HG03095 (cell line): ENCODE data around the gene GPR82.
"Not testable (repeated sequence)": the region's sequence is repeated elsewhere in the genome, so short reads cannot be mapped to it uniquely, and the experiment has no call there.

Experiments
- ATAC-seq: cut with Tn5 transposase; IDR thresholded peaks from one replicate; pipeline ENCODE4 v1.9.1; 2021; ENCODE audit warnings: moderate library complexity; ENCODE audit not compliant: unreplicated experiment

Gene GPR82

GRCh38 chrX:41723826-41724225, at the start of gene GPR82:
Gene GPR82, plus strand, starts transcription at chrX:41724181. Its CDS starts 2,846 bp downstream, at chrX:41727027.
- no peak for ATAC-seq

GRCh38 chrX:41676361-41676760, 47.6 kb upstream of the GPR82 start:
- ATAC-seq = not testable (repeated sequence)

GRCh38 chrX:41677183-41678060, 46.6 kb upstream of the GPR82 start:
- no peak for ATAC-seq

GRCh38 chrX:41684138-41684537, 39.8 kb upstream of the GPR82 start:
- ATAC-seq = no peak

- no peak for ATAC-seq
These were observed 39.0 kb upstream of the GPR82 start for GRCh38 chrX:41684940-41685339.

GRCh38 chrX:41686788-41687187, 37.2 kb upstream of the GPR82 start:
- no peak for ATAC-seq

- no peak for ATAC-seq
These were observed 35.8 kb upstream of the GPR82 start for GRCh38 chrX:41688156-41688555.

- ATAC-seq = no peak
These were observed 35.1 kb upstream of the GPR82 start, which contains the start of gene GPR34 for GRCh38 chrX:41688835-41689234. Gene GPR34, plus strand, starts transcription at chrX:41688973. Its CDS starts 6,661 bp downstream, at chrX:41695634.

GRCh38 chrX:41689711-41690110, 34.3 kb upstream of the GPR82 start:
- ATAC-seq = no peak

- no peak for ATAC-seq
These were observed 31.7 kb upstream of the GPR82 start for GRCh38 chrX:41692162-41692749.

GRCh38 chrX:41693024-41693423, 31.0 kb upstream of the GPR82 start:
- ATAC-seq = no peak

- ATAC-seq = no peak
These were observed 28.6 kb upstream of the GPR82 start for GRCh38 chrX:41695426-41695825.

- ATAC-seq = no peak
These were observed 20.4 kb upstream of the GPR82 start for GRCh38 chrX:41703574-41704029.

GRCh38 chrX:41705042-41705441, 18.9 kb upstream of the GPR82 start:
- no peak for ATAC-seq

- ATAC-seq = peak; percentile 82
These were observed 18.2 kb upstream of the GPR82 start for GRCh38 chrX:41705680-41706374.

- ATAC-seq = no peak
These were observed 16.8 kb upstream of the GPR82 start for GRCh38 chrX:41707218-41707617.

- ATAC-seq = no peak
These were observed 15.5 kb upstream of the GPR82 start for GRCh38 chrX:41708486-41708885.

- ATAC-seq = no peak
These were observed 12.8 kb upstream of the GPR82 start for GRCh38 chrX:41711021-41711667.

GRCh38 chrX:41716222-41716621, 7.8 kb upstream of the GPR82 start:
- no peak for ATAC-seq

- no peak for ATAC-seq
These were observed 7.1 kb upstream of the GPR82 start for GRCh38 chrX:41716767-41717473.
